RWPE1 (cell line): ENCODE results near the gene ACAP2.

Experiments used
- CTCF ChIA-PET: fragments of 350-600 bp; sonication (Branson Sonifier 250); formaldehyde crosslinking; extraction: SDS; loops from one replicate; lab custom pipeline; 2021; lab: Yijun Ruan, JAX
- POLR2A ChIA-PET: fragments of 400-600 bp; formaldehyde crosslinking; extraction: SDS; loops from one replicate; lab custom pipeline; 2020; ENCODE audit warnings: antibody characterized with exemption; ENCODE audit not compliant: low non-redundant PET; lab: Yijun Ruan, JAX
- DNase-seq: peaks from one replicate; pipeline ENCODE4 v3.0.0; 2012; ENCODE audit warnings: low spot score
- H3K27ac ChIP-seq: fragments of 450-650 bp; 2 replicates; pipeline ENCODE4 v1.5.1; 2017
- CTCF ChIP-seq: fragments of 450-650 bp; conservative IDR thresholded peaks from 2 replicates; pipeline ENCODE4 v1.5.1; 2017; ENCODE audit warnings: low read depth, mild to moderate bottlenecking

Gene ACAP2

GRCh38 chr3:195263193-195263924, 179.5 kb downstream of the ACAP2 start:
- H3K27ac ChIP-seq = no peak overlapping the region
- TF ChIP-seq CTCF = no peak
- CTCF ChIA-PET = interaction anchor here (0.6 kb wide), 1 partner anchor 594 kb away, joined by 3 read pairs; no protein-coding TSS in a partner anchor
- no peak for DNase-seq
- POLR2A ChIA-PET = no interaction called here

GRCh38 chr3:195261925-195262324, 180.9 kb downstream of the ACAP2 start:
- DNase-seq = no peak
- POLR2A ChIA-PET = no interaction called here
- CTCF ChIA-PET = interaction anchor here (0.7 to 2.6 kb wide), 2 partner anchors 9 to 128 kb away, joined by 3 to 9 read pairs; partner anchors contain the start of gene XXYLT1
- no peak overlapping the region for H3K27ac ChIP-seq
- TF ChIP-seq CTCF = no peak

GRCh38 chr3:195260280-195260905, 182.4 kb downstream of the ACAP2 start:
- H3K27ac ChIP-seq = peak overlapping the region; percentile 83
- TF ChIP-seq CTCF = peak; percentile 66
- ChIA-PET CTCF (interaction anchor here (0.6 to 2.6 kb wide), 4 partner anchors 10 to 1185 kb away, joined by 3 to 9 read pairs (median 4); partner anchors contain the start of gene XXYLT1), POLR2A (no interaction called here)
- DNase-seq = no peak

- H3K27ac ChIP-seq = peak overlapping the region; percentile 83
- peak; percentile 97 for TF ChIP-seq CTCF
- ChIA-PET CTCF (interaction anchor here (1.0 kb wide), 1 partner anchor 12 kb away, joined by 3 read pairs; the partner anchor contains the start of gene XXYLT1), POLR2A (no interaction called here)
- DNase-seq = peak; percentile 91
Observed at GRCh38 chr3:195259475-195260279, 183.1 kb downstream of the ACAP2 start.

GRCh38 chr3:195259154-195259474, 183.7 kb downstream of the ACAP2 start:
- ChIA-PET CTCF (interaction anchor here (0.6 to 1.1 kb wide), 3 partner anchors 12 to 261 kb away, joined by 3 to 10 read pairs (median 7); partner anchors contain the start of gene XXYLT1), POLR2A (no interaction called here)
- DNase-seq = no peak
- peak overlapping the region; percentile 83 for H3K27ac ChIP-seq
- TF ChIP-seq CTCF = no peak
